ENCODE measurements around the gene CEP112.
"Not testable (repeated sequence)": the region's sequence is repeated elsewhere in the genome, so short reads cannot be mapped to it uniquely, and the experiment has no call there.

Gene CEP112

GRCh38 chr17:66149562-66149961 lies 42.4 kb downstream of the CEP112 start:
- DNase-seq: no peak

DNA sequence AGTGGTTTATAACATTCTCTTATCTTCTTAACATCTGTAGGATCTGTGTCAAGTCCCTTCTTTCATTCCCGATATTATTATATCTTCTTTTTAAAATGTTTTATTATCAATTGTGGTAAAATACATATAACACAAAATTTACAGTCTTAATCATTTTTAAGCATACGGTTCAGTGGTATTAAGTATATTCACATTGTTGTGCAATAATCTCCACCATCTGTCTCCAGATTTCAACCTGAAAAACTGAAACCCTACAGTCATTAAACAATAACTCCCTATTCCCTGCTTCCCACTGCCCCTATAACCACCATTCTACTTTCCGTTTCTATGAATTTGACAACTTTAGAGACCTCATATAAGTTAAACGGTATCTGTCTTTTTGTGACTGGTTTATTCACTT lies 45.5 kb downstream of the CEP112 start:
- no peak for DNase-seq

- no peak for DNase-seq
These were observed 48.2 kb downstream of the CEP112 start for GRCh38 chr17:66143657-66144282.

DNA sequence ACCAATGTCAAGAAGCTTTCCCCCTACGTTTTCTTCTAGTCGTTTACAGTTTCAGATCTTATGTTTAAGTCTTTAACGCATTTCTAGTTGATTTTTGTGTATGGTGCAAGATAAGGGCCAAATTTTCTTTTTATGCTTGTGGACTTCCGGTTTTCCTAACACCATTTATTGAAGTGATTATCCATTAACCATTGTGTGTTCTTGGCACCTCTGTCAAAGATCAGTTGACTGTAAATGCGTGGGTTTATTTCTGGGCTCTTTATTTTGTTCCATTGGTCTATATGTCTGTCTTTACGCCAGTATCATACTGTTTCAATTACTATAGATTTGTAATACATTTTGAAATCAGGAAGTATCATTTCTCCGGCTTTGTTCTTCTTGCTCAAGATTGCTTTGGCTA lies 49.5 kb downstream of the CEP112 start:
- no peak for DNase-seq

GRCh38 chr17:66138120-66138519 lies 53.8 kb downstream of the CEP112 start:
- DNase-seq: no peak

DNA sequence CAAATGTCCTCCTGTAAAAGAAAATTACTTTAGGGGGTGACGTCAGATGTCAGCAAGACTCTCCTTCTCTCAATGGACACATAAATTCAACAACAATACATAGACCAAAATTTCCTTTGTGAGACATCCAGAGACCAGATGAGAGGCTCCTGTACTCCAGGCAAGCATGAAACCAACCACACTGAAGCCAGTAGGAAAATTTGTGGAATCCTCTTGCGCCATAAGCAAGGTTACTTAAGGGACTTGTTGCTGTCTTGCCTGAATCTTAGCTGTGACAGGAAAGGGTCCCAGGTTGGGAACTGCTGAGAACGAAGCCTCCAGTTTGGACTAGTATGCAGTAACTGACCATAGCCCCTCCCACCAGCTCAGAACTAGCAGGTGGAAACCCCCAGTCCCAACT lies 56.0 kb downstream of the CEP112 start:
- no peak for DNase-seq

DNA sequence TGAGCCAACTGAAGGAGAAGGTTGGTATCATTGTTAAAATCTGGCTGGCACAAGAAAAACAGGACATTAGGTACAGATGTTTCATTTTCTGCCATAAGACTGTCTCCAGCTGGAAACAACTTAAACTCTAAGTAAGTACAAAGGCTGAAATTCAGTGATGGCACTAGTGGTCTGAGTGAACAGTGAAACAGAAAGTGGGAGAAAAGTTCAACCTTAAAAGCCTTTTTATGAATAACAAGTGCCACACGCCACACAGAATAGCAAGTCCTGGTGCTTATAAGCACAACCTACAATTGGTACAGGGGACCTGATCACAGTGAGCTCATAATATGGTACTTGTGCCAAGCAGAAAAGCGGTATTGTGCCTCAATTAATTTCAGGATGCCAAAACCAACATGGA lies 56.7 kb downstream of the CEP112 start:
- DNase-seq: no peak

- no peak for DNase-seq
These were observed 62.2 kb downstream of the CEP112 start for GRCh38 chr17:66129759-66130158.

- DNase-seq: no peak
These were observed 65.7 kb downstream of the CEP112 start for GRCh38 chr17:66126231-66126630.

- DNase-seq: no peak
These were observed 68.8 kb downstream of the CEP112 start for GRCh38 chr17:66123163-66123562.

DNA sequence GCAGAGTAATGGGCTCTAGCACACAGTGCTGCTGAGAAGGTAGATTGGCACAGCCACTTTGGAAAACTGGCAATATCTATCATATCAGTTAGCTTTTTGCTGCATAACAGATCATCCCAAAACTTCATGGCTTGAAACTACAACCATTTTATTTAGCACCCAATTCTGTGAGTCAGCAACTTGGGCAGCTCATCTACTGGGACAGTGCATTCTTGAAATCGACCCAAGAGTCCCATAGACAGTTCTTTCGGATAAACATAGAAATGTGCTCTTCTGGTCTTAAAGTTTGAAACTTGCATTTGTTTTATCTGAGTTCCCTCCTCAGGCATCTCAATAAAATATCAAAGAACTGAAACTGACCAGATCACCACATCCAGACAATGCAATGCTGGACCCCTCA lies 76.7 kb downstream of the CEP112 start:
- no peak for DNase-seq

DNA sequence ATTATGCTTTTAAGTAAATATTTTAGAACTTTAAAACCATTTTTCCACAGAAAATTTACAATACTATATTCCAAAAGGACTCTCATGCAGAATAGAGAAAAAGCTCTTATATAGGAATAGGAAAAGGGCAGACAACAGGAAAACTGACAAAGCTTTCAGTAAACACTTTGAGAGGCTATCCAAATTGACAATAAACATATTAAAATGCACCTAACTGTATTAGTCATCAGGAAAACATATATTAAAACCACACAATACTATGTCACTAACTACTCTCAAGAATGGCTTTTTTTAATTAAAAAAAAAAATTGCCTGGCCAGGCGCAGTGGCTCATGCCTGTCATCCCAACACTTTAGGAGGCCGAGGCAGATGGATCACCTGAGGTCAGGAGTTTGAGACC lies 77.3 kb downstream of the CEP112 start:
- DNase-seq: no peak

DNA sequence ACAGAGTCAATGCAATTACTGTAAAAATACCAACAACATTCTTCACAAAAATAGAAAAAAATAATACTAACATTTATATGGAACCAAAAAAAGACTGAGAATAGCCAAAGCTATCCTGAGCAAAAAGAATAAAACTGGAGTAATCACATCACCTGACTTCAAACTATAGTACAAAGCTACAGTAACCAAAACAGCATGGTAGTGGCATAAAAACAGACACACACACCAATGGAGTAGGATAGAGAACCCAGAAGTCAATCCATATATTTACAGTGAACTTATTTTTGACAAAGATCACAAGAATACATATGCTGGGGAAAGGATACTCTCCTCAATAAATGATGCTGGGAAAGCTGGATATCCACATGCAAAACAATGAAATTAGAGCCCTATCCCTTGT lies 84.2 kb downstream of the CEP112 start:
- DNase-seq: no peak

DNA sequence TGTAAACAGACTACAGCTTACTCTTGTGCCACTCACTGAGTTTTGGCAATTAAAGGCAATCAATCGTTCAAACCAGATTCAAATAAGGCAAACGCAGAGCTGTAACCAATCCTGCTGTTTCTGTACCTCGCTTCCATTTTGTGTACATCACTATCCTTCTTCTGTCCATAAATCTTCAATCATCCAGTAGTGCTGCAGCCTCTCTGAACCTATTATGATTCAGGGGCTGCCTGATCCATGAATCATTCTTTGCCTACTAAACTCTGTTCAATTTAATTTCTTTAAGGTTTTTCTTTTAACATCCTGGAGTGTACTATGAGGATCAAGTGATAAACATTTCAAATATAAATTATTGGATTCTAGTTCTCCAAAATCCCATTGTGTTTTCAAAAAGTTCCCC lies 93.9 kb downstream of the CEP112 start:
- no peak for DNase-seq

GRCh38 chr17:66094727-66095126 lies 97.2 kb downstream of the CEP112 start:
- DNase-seq: no peak

DNA sequence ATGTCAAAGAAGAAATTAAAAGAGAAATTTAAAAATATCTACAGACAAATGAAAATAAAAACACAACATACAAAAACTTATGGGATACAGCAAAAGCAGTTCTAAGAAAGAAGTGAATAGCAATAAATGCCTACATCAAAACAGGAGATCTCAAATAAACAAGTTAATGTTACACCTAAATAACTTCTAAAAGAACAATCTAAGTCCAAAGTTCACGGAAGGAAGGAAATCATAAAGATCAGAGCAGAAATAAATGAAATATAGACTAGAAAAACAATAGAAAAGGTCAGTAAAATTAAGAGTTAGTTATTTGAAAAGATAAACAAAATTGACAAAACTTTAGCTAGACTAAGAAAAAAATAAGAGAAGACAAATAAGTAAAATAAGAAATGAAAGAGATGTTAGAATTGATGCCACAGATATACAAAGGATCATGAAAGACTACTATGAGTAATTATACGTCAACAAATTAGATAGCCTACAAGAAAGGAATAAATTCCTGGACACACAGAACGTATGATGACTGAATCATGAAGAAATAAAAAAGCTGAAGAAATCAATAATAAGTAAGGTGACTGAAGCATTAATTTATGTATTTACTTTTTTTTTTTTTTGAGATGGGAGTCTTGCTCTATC lies 100.4 kb downstream of the CEP112 start:
- no peak for DNase-seq

DNA sequence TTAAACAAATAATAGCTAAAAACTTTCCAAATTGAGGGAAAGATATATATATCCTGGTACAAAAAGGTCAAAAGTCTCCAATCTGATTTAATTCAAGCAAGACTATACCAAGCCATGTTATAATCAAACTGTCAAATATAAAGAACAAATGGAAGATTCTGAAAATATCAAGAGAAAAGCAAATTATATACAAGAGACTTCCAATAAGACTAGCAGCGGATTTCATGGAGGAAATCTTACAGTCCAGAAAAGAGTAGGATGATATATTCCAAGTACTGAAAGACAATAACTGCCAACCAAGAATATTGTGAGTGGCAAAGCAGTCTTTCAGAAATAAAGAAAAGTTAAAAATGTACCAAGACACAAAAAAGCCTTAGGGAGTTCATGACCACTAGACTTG lies 102.2 kb downstream of the CEP112 start:
- no peak for DNase-seq

DNA sequence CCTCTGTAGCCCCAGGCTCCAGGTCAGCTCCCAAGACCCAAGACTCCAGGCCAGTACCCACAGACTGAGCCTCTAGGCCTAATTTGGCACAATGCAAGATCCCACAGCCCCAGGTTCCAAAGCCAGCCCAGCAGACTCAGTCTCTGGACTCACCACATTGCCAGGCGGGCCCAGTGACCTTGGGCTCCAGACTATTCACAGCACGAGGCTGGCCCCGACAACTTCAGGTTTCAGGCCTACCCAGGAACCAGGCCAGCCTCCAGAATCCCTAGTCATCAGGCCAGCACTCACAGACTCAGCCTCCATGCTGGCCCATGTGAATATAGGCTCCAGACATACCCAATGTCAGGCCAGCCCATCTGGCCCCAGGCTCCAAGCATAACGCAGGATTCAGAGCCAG lies 103.8 kb downstream of the CEP112 start:
- no peak for DNase-seq

DNA sequence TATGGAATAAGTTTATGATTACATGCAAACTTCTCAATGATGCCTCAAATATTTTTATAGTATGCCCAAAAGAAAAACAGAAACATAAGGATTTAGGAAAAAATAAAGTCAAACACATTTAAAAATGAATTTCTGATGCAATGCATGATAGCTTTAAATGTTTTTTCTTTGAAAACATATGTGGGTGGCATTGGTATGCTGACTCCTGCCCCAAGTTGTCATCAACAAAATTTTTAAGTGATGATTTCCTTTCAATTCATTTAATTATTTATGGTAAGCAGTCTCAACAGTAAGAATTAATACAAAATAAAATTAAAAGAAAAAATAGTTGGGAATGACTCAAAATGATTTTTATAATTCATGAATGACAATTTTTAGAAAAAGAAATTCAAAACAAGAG lies 104.9 kb downstream of the CEP112 start:
- DNase-seq: no peak

DNA sequence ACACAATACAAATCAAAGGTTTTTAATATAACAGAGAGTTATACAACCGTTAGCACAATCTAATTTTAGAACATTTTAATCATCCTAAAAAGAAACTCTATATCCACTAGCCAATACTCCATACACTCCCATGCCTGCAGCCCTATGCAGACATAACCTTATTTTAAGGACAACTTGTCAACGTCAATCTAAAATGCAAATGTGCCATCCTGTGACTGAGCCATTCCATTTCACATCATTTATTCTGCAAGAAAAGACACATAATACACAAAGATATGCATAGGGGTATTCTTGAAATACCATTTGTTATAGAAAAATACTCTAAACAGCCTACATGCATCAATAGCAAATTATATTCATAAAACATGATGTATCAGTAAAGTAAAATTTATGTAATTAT lies 106.7 kb downstream of the CEP112 start:
- DNase-seq: no peak

GRCh38 chr17:66080670-66081069 lies 111.3 kb downstream of the CEP112 start:
- DNase-seq: not testable (repeated sequence)

- no peak for DNase-seq
These were observed 115.3 kb downstream of the CEP112 start for GRCh38 chr17:66076546-66077190.

- DNase-seq: no peak
These were observed 118.5 kb downstream of the CEP112 start for GRCh38 chr17:66073384-66073783.

GRCh38 chr17:66063686-66064085 lies 128.2 kb downstream of the CEP112 start:
- no peak for DNase-seq

DNA sequence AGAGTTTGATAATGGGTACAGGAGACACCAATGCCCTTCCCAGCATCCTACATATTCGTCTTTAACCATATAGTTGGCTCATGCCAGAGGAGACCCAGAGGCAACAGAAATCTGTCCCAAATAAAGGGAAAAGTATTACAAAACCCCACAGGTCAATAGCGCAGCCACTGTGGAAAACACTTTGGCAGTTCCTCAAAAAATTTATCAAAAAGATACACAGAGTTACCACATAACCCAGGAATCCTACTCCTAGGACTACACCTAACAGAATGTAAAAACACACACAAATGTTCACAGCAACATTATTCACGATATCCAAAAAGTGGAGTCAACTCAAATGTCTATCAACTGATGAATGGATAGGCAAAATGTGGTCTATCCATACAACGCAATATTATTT lies 135.8 kb downstream of the CEP112 start:
- DNase-seq: no peak

Data from NCI-H446 treated with DMSO at 0.1 percent for 48 hours (cell line).